B cell (primary cell): ENCODE results near the gene HSP90AB1. TPM values are rescaled to one million over a fixed set of nuclear protein-coding genes. Genes with fewer than 3 reads are reported as not detected.

ENCODE experiments used
- ATAC-seq: fragments of 200-7000 bp; cut with Tn5 transposase; one replicate; pipeline ENCODE4 v1.10.0; 2021; ENCODE audit warnings: low read depth, mild to moderate bottlenecking, moderate number of reproducible peaks, moderate library complexity
- CTCF ChIA-PET: fragments of 350-600 bp; sonication (Branson Sonifier 250); formaldehyde crosslinking; loops from one replicate; lab custom pipeline; 2021; ENCODE audit warnings: antibody characterized with exemption, inconsistent platforms; lab: Charles Lee
- POLR2A ChIA-PET: fragments of 350-600 bp; sonication (Branson Sonifier 250); formaldehyde crosslinking; loops from one replicate; lab custom pipeline; 2021; ENCODE audit warnings: antibody characterized with exemption; lab: Charles Lee
- DNase-seq: peaks from one replicate; pipeline ENCODE4 v3.0.0; 2013
- H2AFZ ChIP-seq: 2 replicates; pipeline ENCODE4 v1.6.1; 2012; ENCODE audit warnings: mild to moderate bottlenecking, low read depth, low read length; ENCODE audit not compliant: insufficient read depth, poor library complexity, severe bottlenecking
- H3K27ac ChIP-seq, 2 donors: 1 replicate in 1 of 2; 2 replicates in 1 of 2; pipeline ENCODE4 v1.5.1; 2012 to 2013; ENCODE audit warnings: low read length in 2 of 2, mild to moderate bottlenecking in 2 of 2, moderate library complexity in 1 of 2
- H3K27me3 ChIP-seq, 4 experiments: fragments of 200-600 bp in 1 of 4; sonication (generic) in 1 of 4; replicated peaks in 1 of 4; 1 replicate in 2 of 4; 2 replicates in 2 of 4; pipeline versions ENCODE4 v1.6.1 to v1.7.0; 2013 to 2016; ENCODE audit warnings: low read length in 3 of 4, mild to moderate bottlenecking in 2 of 4, mixed read lengths in 1 of 4, moderate library complexity in 1 of 4; ENCODE audit not compliant: insufficient read depth in 4 of 4, control insufficient read depth in 3 of 4; ENCODE audit errors: control extremely low read depth in 1 of 4
- H3K36me3 ChIP-seq, 2 experiments: replicated peaks in 1 of 2; 1 replicate in 1 of 2; 2 replicates in 1 of 2; pipeline versions ENCODE4 v1.6.1 to v1.7.1; 2013; ENCODE audit warnings: low read length in 1 of 2; ENCODE audit not compliant: insufficient read depth in 2 of 2, control insufficient read depth in 1 of 2; ENCODE audit errors: control extremely low read depth in 1 of 2, extremely low read depth in 1 of 2
- H3K4me1 ChIP-seq, 2 donors: fragments of 200-600 bp in 1 of 2; sonication (generic) in 1 of 2; 1 replicate in 1 of 2; 2 replicates in 1 of 2; pipeline versions ENCODE4 v1.5.1 to v1.6.1; 2013 to 2017; ENCODE audit warnings: low read length in 2 of 2; ENCODE audit not compliant: control insufficient read depth in 2 of 2, insufficient read depth in 2 of 2
- H3K4me2 ChIP-seq: replicated peaks from 2 replicates; pipeline ENCODE3; 2012; ENCODE audit warnings: mild to moderate bottlenecking, low read depth, low read length; ENCODE audit not compliant: poor library complexity, severe bottlenecking
- H3K4me3 ChIP-seq, 5 experiments: fragments of 200-600 bp in 1 of 5; sonication (generic) in 1 of 5; 1 replicate in 3 of 5; 2 replicates in 2 of 5; pipeline versions ENCODE4 v1.5.1 to v1.7.0; 2011 to 2016; ENCODE audit warnings: low read length in 4 of 5, mild to moderate bottlenecking in 4 of 5, low read depth in 2 of 5, control low read depth in 1 of 5, moderate library complexity in 1 of 5; ENCODE audit not compliant: insufficient read depth in 1 of 5; ENCODE audit errors: control extremely low read depth in 1 of 5, extremely low read depth in 1 of 5
- H3K79me2 ChIP-seq: fragments of 200-600 bp; sonication (generic); one replicate; pipeline ENCODE4 v1.6.0; 2016; ENCODE audit warnings: low read length; ENCODE audit not compliant: control insufficient read depth, insufficient read depth
- H3K9ac ChIP-seq: fragments of 200-600 bp; sonication (generic); 2 replicates; pipeline ENCODE4 v1.6.1; 2017; ENCODE audit warnings: mild to moderate bottlenecking, low read length, moderate library complexity
- H3K9me3 ChIP-seq, 3 donors: one replicate each; pipeline versions ENCODE4 v1.6.1 to v1.7.1; 2013; ENCODE audit warnings: low read length in 2 of 3; ENCODE audit not compliant: control insufficient read depth in 2 of 3, insufficient read depth in 1 of 3; ENCODE audit errors: control extremely low read depth in 1 of 3
- H4K20me1 ChIP-seq: 2 replicates; pipeline ENCODE4 v1.6.0; 2012; ENCODE audit warnings: mild to moderate bottlenecking, low read length; ENCODE audit not compliant: insufficient read depth, control insufficient read depth, poor library complexity, severe bottlenecking
- H3K27ac Mint-ChIP-seq: one replicate; pipeline ENCODE4 v1.8.0; 2021; ENCODE audit warnings: mixed read lengths
- H3K27me3 Mint-ChIP-seq: one replicate; pipeline ENCODE4 v1.8.0; 2021; ENCODE audit warnings: mixed read lengths
- H3K4me1 Mint-ChIP-seq: one replicate; pipeline ENCODE4 v1.8.0; 2021; ENCODE audit warnings: mixed read lengths
- H3K4me3 Mint-ChIP-seq: one replicate; pipeline ENCODE4 v1.8.0; 2021; ENCODE audit warnings: mixed read lengths
- H3K9me3 Mint-ChIP-seq: one replicate; pipeline ENCODE4 v1.8.0; 2022; ENCODE audit warnings: mixed read lengths; ENCODE audit not compliant: insufficient read depth
- EZH2 ChIP-seq: IDR thresholded peaks from 2 replicates; pipeline ENCODE4 v1.6.1; 2012; ENCODE audit warnings: borderline replicate concordance, low read depth, mild to moderate bottlenecking, moderate library complexity, low read length; ENCODE audit not compliant: insufficient read depth, poor library complexity, severe bottlenecking
- WGBS: methylation state at CpG from one replicate; pipeline ENCODE4 v1.1.5; 2013; ENCODE audit warnings: missing lambda C conversion rate; ENCODE audit not compliant: insufficient coverage; 5-methylcytosine and 5-hydroxymethylcytosine counted together
- intact Hi-C: fragments of 100-400 bp; cut with micrococcal nuclease; formaldehyde crosslinking; loops from one replicate; pipeline ENCODE4 v1.10.0; 2022
- polyA plus RNA-seq: library from polyadenylated mRNA; depleted of rRNA; stranded (reverse); fragments of >200 nt; gene quantifications from 2 replicates; pipeline ENCODE4 v1.2.3, GENCODE V29; 2012
- total RNA-seq, 2 donors: library from RNA; stranded (reverse); fragments of 120-200 nt in 1 of 2; gene quantifications; 1 replicate in 1 of 2; 2 replicates in 1 of 2; pipeline versions ENCODE4 v1.2.3 to v1.2.4, GENCODE V29; 2013 to 2022
- TF ChIP-seq, protein P1 (sequence below): fragments of 200-600 bp; IDR thresholded peaks from one replicate; pipeline ENCODE4 v1.8.0; 2022; ENCODE audit warnings: antibody characterized with exemption, mild to moderate bottlenecking

HSP90AB1 gene
- total and polyA plus RNA-seq, 2 donors (not counting 1 experiment from before 2014, with no cell fraction given) = 395 to 645 TPM

- Histone ChIP-seq H3K79me2 (no peaks in the 10 kb centered on the region), H3K27me3 (peaks cover 0 to 79% (median 41%) of the 10 kb centered on the region in 4 experiments), H3K9me3 (peaks cover 0 to 10% (median 0%) of the 10 kb centered on the region in 3 donors), H3K4me3 (no peak overlapping the region), H2AFZ (no peak overlapping the region), H4K20me1 (no peaks in the 10 kb centered on the region), H3K36me3 (no peaks in the 10 kb centered on the region), H3K9ac (no peak overlapping the region), H3K4me2 (no peak overlapping the region), H3K4me1 (peaks cover 17 to 21% of the 10 kb centered on the region in 2 donors), H3K27ac (no peak overlapping the region)
- Mint-ChIP-seq H3K27me3 (peaks cover 61% of the 10 kb centered on the region), H3K27ac (no peak overlapping the region), H3K4me1 (peaks cover 20% of the 10 kb centered on the region), H3K4me3 (no peak overlapping the region), H3K9me3 (no peaks in the 10 kb centered on the region)
- POLR2A ChIA-PET = no interaction called here
- DNase-seq (no peak), ATAC-seq (no peak)
- CTCF ChIA-PET = no interaction called here
- WGBS = no CpG with 5 or more reads among the region's 1 CpG
- no peak for TF ChIP-seq EZH2
- intact Hi-C loops = no loop called here
Measured at GRCh38 chr6:44273617-44274016, 26.7 kb downstream of the HSP90AB1 start.

GRCh38 chr6:44275271-44275748, 28.4 kb downstream of the HSP90AB1 start:
- DNase-seq = no peak
- H3K4me2 ChIP-seq = peak overlapping the region; percentile 77
- peaks cover 65% of the 10 kb centered on the region for H3K27me3 Mint-ChIP-seq
- H3K4me3 ChIP-seq = peak overlapping the region in 2 of 5 experiments; percentile 25 to 36
- TF ChIP-seq, protein P1, sequence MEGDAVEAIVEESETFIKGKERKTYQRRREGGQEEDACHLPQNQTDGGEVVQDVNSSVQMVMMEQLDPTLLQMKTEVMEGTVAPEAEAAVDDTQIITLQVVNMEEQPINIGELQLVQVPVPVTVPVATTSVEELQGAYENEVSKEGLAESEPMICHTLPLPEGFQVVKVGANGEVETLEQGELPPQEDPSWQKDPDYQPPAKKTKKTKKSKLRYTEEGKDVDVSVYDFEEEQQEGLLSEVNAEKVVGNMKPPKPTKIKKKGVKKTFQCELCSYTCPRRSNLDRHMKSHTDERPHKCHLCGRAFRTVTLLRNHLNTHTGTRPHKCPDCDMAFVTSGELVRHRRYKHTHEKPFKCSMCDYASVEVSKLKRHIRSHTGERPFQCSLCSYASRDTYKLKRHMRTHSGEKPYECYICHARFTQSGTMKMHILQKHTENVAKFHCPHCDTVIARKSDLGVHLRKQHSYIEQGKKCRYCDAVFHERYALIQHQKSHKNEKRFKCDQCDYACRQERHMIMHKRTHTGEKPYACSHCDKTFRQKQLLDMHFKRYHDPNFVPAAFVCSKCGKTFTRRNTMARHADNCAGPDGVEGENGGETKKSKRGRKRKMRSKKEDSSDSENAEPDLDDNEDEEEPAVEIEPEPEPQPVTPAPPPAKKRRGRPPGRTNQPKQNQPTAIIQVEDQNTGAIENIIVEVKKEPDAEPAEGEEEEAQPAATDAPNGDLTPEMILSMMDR = no peak
- TF ChIP-seq EZH2 = no peak
- H3K79me2 ChIP-seq = no peaks in the 10 kb centered on the region
- H3K4me1 ChIP-seq = peaks cover 11 to 16% of the 10 kb centered on the region in 2 donors
- no peak for ATAC-seq
- H3K4me3 Mint-ChIP-seq = peak overlapping the region; percentile 50
- no peaks in the 10 kb centered on the region for H3K36me3 ChIP-seq
- peaks cover 0 to 78% (median 37%) of the 10 kb centered on the region in 4 experiments for H3K27me3 ChIP-seq
- H4K20me1 ChIP-seq = no peaks in the 10 kb centered on the region
- intact Hi-C loops = no loop called here
- ChIA-PET POLR2A (interaction anchor here (0.7 kb wide), 1 partner anchor 8 kb away, joined by 4 read pairs; no protein-coding TSS in a partner anchor), CTCF (interaction anchor here (0.7 to 1.5 kb wide), 4 partner anchors 8 to 179 kb away, joined by 3 to 4 read pairs (median 4); no protein-coding TSS in a partner anchor)
- peaks cover 0 to 10% (median 0%) of the 10 kb centered on the region in 3 donors for H3K9me3 ChIP-seq
- WGBS = 82% methylated on average over 59 of the region's 59 CpGs
- H3K9me3 Mint-ChIP-seq = no peaks in the 10 kb centered on the region
- peaks cover 9% of the 10 kb centered on the region for H3K4me1 Mint-ChIP-seq
- H3K27ac Mint-ChIP-seq = no peak overlapping the region
- no peak overlapping the region for H3K27ac ChIP-seq
- peak overlapping the region; percentile 48 for H3K9ac ChIP-seq
- peak overlapping the region; percentile 56 for H2AFZ ChIP-seq
